A549 (cell line): Measurements from ENCODE around the gene PCNX2. TPM values are rescaled to one million over a fixed set of nuclear protein-coding genes. Genes with fewer than 3 reads are reported as not detected.
A peak's percentile ranks its signal among the peaks of the same experiment; 100 is the strongest.

ENCODE experiments used
- ATAC-seq, 2 experiments: fragments of 200-7000 bp in 1 of 2; fragments of >200 bp in 1 of 2; cut with Nextera tagmentation in 1 of 2; cut with Tn5 transposase in 1 of 2; 3 replicates each; pipeline versions ENCODE4 v1.8.0 to v1.9.1; 2018 to 2020; ENCODE audit warnings: mild to moderate bottlenecking in 1 of 2, moderate library complexity in 1 of 2
- CTCF ChIA-PET: fragments of 300-600 bp; sonication (Branson Sonifier 250); formaldehyde crosslinking; extraction: SDS; loops from one replicate; lab custom pipeline; 2021; ENCODE audit warnings: antibody characterized with exemption, inconsistent platforms; lab: Yijun Ruan, JAX
- POLR2A ChIA-PET: fragments of 350-600 bp; formaldehyde crosslinking; extraction: SDS; loops from one replicate; lab custom pipeline; 2021; ENCODE audit warnings: antibody characterized with exemption, inconsistent platforms; lab: Yijun Ruan, JAX
- DNase-seq, 2 experiments: peaks; one replicate each; pipeline versions ENCODE4 v3.0.0 to v3.0.0-alpha.2; 2011 to 2016; ENCODE audit warnings: low read depth in 1 of 2, low spot score in 1 of 2
- FAIRE-seq: peaks from 2 replicates; lab custom pipeline; 2011; peaks lifted over from hg19 to GRCh38; lab: Jason Lieb, UNC
- H3K27ac ChIP-seq, 2 experiments: fragments of >200 bp; sonication (Bioruptor Twin); formaldehyde crosslinking; 3 replicates each; pipeline ENCODE4 v1.5.1; 2016 to 2017
- H3K4me1 ChIP-seq: fragments of >200 bp; sonication (Bioruptor Twin); formaldehyde crosslinking; 3 replicates; pipeline ENCODE4 v1.6.1; 2016
- H3K4me2 ChIP-seq: fragments of >200 bp; sonication (Bioruptor Twin); formaldehyde crosslinking; 3 replicates; pipeline ENCODE4 v1.6.1; 2016
- H3K4me3 ChIP-seq: fragments of >200 bp; sonication (Bioruptor Twin); formaldehyde crosslinking; 3 replicates; pipeline ENCODE4 v1.5.1; 2016
- H3K9me3 ChIP-seq: fragments of >200 bp; sonication (Bioruptor Twin); formaldehyde crosslinking; 3 replicates; pipeline ENCODE4 v1.6.1; 2016
- CHD4 ChIP-seq: fragments of 200-600 bp; sonication (generic); IDR thresholded peaks from 2 replicates; pipeline ENCODE4 v1.6.1; 2016; ENCODE audit warnings: antibody characterized with exemption, mild to moderate bottlenecking, borderline replicate concordance
- CTCF ChIP-seq: fragments of >200 bp; sonication (Bioruptor Twin); formaldehyde crosslinking; IDR thresholded peaks from 3 replicates; pipeline ENCODE4 v1.5.1; 2016
- FOSL2 ChIP-seq, 2 experiments: fragments of 450-650 bp in 1 of 2; fragments of >200 bp in 1 of 2; sonication (Bioruptor Twin) in 1 of 2; formaldehyde crosslinking; IDR thresholded peaks; 2 replicates each; pipeline versions ENCODE4 v1.5.0 to v1.6.1; 2016 to 2020; ENCODE audit warnings: mild to moderate bottlenecking in 1 of 2, moderate library complexity in 1 of 2
- HMGXB4 ChIP-seq: fragments of 250-450 bp; sonication (Bioruptor Pico); IDR thresholded peaks from 2 replicates; pipeline ENCODE4 v1.5.0; 2021; ENCODE audit warnings: mild to moderate bottlenecking, moderate library complexity, borderline replicate concordance
- HOXB5 ChIP-seq: fragments of 250-450 bp; sonication (Bioruptor Pico); IDR thresholded peaks from 2 replicates; pipeline ENCODE4 v1.5.0; 2020; ENCODE audit warnings: mild to moderate bottlenecking, moderate library complexity
- KDM5A ChIP-seq: fragments of 200-600 bp; sonication (generic); IDR thresholded peaks from 2 replicates; pipeline ENCODE4 v1.6.1; 2016; ENCODE audit warnings: antibody characterized with exemption, mild to moderate bottlenecking
- NFE2L2 ChIP-seq: fragments of 150-350 bp; conservative IDR thresholded peaks from 2 replicates; pipeline ENCODE4 v1.6.1; 2014; ENCODE audit warnings: low read length
- NPAS2 ChIP-seq: fragments of 250-450 bp; sonication (Bioruptor Pico); IDR thresholded peaks from 2 replicates; pipeline ENCODE4 v1.8.0; 2022; ENCODE audit warnings: mild to moderate bottlenecking, moderate library complexity, borderline replicate concordance
- PHF8 ChIP-seq: fragments of 200-600 bp; sonication (generic); IDR thresholded peaks from 2 replicates; pipeline ENCODE4 v1.6.1; 2016; ENCODE audit warnings: low read depth, mild to moderate bottlenecking, antibody characterized with exemption, moderate library complexity, borderline replicate concordance
- POLR2A ChIP-seq: IDR thresholded peaks from 2 replicates; pipeline ENCODE4 v1.6.1; 2012; ENCODE audit warnings: mild to moderate bottlenecking, low read length
- POLR2AphosphoS2 ChIP-seq: conservative IDR thresholded peaks from 2 replicates; pipeline ENCODE4 v1.6.1; 2012; ENCODE audit warnings: low read length, improper control_type of control experiment, inconsistent platforms
- RAD21 ChIP-seq, 2 experiments: fragments of >200 bp in 1 of 2; sonication (Bioruptor Twin) in 1 of 2; formaldehyde crosslinking in 1 of 2; IDR thresholded peaks in 1 of 2; conservative IDR thresholded peaks in 1 of 2; 2 replicates in 1 of 2; 3 replicates in 1 of 2; pipeline ENCODE4 v1.6.1; 2012 to 2018; ENCODE audit warnings: inconsistent platforms in 1 of 2
- TFCP2L1 ChIP-seq: fragments of 250-450 bp; sonication (Bioruptor Pico); IDR thresholded peaks from 2 replicates; pipeline ENCODE4 v1.5.0; 2021; ENCODE audit warnings: mild to moderate bottlenecking
- TP53 ChIP-seq: fragments of 250-450 bp; sonication (Bioruptor Pico); IDR thresholded peaks from 2 replicates; pipeline ENCODE4 v1.5.0; 2021; ENCODE audit warnings: mild to moderate bottlenecking, moderate library complexity
- WGBS: methylation state at CpG from one replicate; pipeline ENCODE4 v1.1.6; 2017; ENCODE audit errors: missing lambda C conversion rate; 5-methylcytosine and 5-hydroxymethylcytosine counted together
- polyA plus RNA-seq, 4 experiments: library from polyadenylated mRNA; depleted of rRNA in 3 of 4; stranded (reverse); fragments of >200 nt; fragmentation: RNase III in 1 of 4; extraction: RNeasy Plus Mini Kit Qiagen cat#74134 plus additional on column Dnase treatment in 1 of 4; gene quantifications; 2 replicates in 3 of 4; 3 replicates in 1 of 4; pipeline ENCODE4 v1.2.3, GENCODE V29; 2011 to 2017
- TF ChIP-seq, protein P1 (sequence below): fragments of 200-600 bp; sonication (generic); IDR thresholded peaks from 2 replicates; pipeline ENCODE4 v1.6.1; 2016; ENCODE audit warnings: antibody characterized with exemption, mild to moderate bottlenecking, moderate library complexity
- TF ChIP-seq, protein P2 (sequence below): fragments of >200 bp; sonication (Bioruptor Twin); formaldehyde crosslinking; IDR thresholded peaks from 3 replicates; pipeline ENCODE4 v1.6.1; 2016

The PCNX2 gene
- polyA plus RNA-seq, 2 of the 4 experiments (the other 2 are of a cell fraction): 8.8 to 27.2 TPM

- CTCF ChIA-PET: no interaction called here
- WGBS: 94% methylated on average over 4 of the region's 4 CpGs
- Histone ChIP-seq H3K27ac (no peak overlapping the region), H3K4me2 (no peak overlapping the region), H3K4me3 (no peak overlapping the region), H3K9me3 (no peaks in the 10 kb centered on the region), H3K4me1 (peaks cover 4% of the 10 kb centered on the region; the same call in 1 of the 3 replicates)
- ATAC-seq: no peak
- no peak for FAIRE-seq
- POLR2A ChIA-PET: no interaction called here
- TF ChIP-seq, protein P1, sequence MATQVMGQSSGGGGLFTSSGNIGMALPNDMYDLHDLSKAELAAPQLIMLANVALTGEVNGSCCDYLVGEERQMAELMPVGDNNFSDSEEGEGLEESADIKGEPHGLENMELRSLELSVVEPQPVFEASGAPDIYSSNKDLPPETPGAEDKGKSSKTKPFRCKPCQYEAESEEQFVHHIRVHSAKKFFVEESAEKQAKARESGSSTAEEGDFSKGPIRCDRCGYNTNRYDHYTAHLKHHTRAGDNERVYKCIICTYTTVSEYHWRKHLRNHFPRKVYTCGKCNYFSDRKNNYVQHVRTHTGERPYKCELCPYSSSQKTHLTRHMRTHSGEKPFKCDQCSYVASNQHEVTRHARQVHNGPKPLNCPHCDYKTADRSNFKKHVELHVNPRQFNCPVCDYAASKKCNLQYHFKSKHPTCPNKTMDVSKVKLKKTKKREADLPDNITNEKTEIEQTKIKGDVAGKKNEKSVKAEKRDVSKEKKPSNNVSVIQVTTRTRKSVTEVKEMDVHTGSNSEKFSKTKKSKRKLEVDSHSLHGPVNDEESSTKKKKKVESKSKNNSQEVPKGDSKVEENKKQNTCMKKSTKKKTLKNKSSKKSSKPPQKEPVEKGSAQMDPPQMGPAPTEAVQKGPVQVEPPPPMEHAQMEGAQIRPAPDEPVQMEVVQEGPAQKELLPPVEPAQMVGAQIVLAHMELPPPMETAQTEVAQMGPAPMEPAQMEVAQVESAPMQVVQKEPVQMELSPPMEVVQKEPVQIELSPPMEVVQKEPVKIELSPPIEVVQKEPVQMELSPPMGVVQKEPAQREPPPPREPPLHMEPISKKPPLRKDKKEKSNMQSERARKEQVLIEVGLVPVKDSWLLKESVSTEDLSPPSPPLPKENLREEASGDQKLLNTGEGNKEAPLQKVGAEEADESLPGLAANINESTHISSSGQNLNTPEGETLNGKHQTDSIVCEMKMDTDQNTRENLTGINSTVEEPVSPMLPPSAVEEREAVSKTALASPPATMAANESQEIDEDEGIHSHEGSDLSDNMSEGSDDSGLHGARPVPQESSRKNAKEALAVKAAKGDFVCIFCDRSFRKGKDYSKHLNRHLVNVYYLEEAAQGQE: no peak
- TF ChIP-seq HMGXB4 (CRISPR knock-in tag): no peak
- TF ChIP-seq CTCF: no peak
- no peak for TF ChIP-seq CHD4
- no peak for TF ChIP-seq NFE2L2
- TF ChIP-seq TFCP2L1 (CRISPR knock-in tag): no peak
- no peak for TF ChIP-seq POLR2AphosphoS2
- no peak for TF ChIP-seq HOXB5
- no peak for TF ChIP-seq RAD21 (conservative IDR thresholded peaks at IDR 0.05 in 1 of 2, IDR thresholded peaks at IDR 0.05 in 1 of 2)
- no peak for TF ChIP-seq POLR2A
- no peak for TF ChIP-seq KDM5A
- no peak for TF ChIP-seq TP53 (CRISPR knock-in tag)
- no peak for TF ChIP-seq PHF8
- TF ChIP-seq, protein P2, sequence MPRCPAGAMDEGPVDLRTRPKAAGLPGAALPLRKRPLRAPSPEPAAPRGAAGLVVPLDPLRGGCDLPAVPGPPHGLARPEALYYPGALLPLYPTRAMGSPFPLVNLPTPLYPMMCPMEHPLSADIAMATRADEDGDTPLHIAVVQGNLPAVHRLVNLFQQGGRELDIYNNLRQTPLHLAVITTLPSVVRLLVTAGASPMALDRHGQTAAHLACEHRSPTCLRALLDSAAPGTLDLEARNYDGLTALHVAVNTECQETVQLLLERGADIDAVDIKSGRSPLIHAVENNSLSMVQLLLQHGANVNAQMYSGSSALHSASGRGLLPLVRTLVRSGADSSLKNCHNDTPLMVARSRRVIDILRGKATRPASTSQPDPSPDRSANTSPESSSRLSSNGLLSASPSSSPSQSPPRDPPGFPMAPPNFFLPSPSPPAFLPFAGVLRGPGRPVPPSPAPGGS: no peak
- no peak for DNase-seq
These were observed 107.5 kb downstream of the PCNX2 start for GRCh38 chr1:233188061-233188460.

DNA sequence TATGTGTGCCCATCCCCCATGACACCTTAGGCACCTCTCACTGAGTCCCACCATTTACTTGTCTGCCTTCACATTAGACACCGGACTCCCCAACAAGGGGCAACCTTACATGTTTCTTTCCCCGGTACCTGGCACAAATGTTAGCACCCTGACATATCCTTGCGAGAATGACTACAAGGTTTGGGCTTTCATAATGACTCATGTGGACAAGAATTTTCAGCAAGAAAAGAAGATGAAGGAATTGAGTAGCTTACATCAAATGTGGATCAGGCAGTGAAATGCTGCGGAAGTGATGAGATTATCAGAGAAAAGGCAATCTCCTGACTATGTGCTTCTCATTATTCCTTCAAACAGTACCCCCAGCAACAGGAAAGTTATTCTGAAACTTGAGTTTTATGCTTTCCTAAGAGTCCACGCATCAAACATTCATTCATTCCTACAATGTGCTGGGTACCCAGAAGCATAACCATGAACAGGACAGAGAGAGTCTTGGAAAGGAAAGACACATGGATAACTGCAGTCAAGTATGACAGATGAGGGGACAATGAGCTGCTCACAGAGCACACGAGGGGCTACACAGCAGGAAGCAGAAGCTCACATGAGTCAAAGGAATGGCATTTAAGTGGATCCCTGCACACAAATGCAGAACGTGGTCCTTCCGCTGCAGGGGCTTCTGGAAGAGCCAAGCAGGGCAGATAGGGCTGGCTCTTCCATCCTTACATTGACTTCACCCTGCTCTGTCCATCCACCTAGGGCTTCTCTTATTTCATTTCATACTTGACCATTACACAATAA lies 112.1 kb downstream of the PCNX2 start:
- H3K9me3 ChIP-seq: peaks cover 2% of the 10 kb centered on the region; the same call in 1 of the 3 replicates
- TF ChIP-seq FOSL2 (IDR thresholded peaks at IDR 0.05): no peak
- 0 out of 2 replicates have a peak, but pooled peaks have one; percentile 13 for TF ChIP-seq FOSL2 (CRISPR knock-in tag; IDR thresholded peaks at IDR 0.05)
- no peak for TF ChIP-seq NPAS2 (CRISPR knock-in tag)
- WGBS: 83% methylated on average over 8 of the region's 8 CpGs
- ATAC-seq (no peak), FAIRE-seq (no peak), DNase-seq (no peak)
- POLR2A ChIA-PET: interaction anchor here (0.6 kb wide), 1 partner anchor 11 kb away, joined by 3 read pairs; no protein-coding TSS in a partner anchor
- no peak overlapping the region for H3K27ac ChIP-seq
- no peak overlapping the region for H3K4me2 ChIP-seq
- CTCF ChIA-PET: interaction anchor here (0.6 kb wide), 1 partner anchor 102 kb away, joined by 4 read pairs; no protein-coding TSS in a partner anchor
- H3K4me1 ChIP-seq: peaks cover 4% of the 10 kb centered on the region; the same call in 1 of the 3 replicates
- no peak overlapping the region for H3K4me3 ChIP-seq
